Subcutaneous adipose tissue (tissue), 4 donors: ENCODE measurements around the gene PCDHGC5. TPM values are rescaled to one million over a fixed set of nuclear protein-coding genes. Genes with fewer than 3 reads are reported as not detected.

ENCODE experiments used
- CTCF ChIP-seq: fragments of 450-650 bp; IDR thresholded peaks from one replicate; pipeline ENCODE4 v1.5.1; 2016; ENCODE audit warnings: low read depth, mild to moderate bottlenecking, control low read depth, antibody characterized with exemption, moderate library complexity
- total RNA-seq, 4 donors: library from RNA; depleted of rRNA; stranded (reverse); fragments of >200 nt; gene quantifications; one replicate each; pipeline ENCODE4 v1.1.0, GENCODE V29; 2016

PCDHGC5 gene
- 1 to 10 TPM in 2 of 4 donors, under 1 TPM in 2; 0.82 to 1.8 (median 1.2) TPM for total RNA-seq

- TF ChIP-seq CTCF = no peak
These were observed at the start of gene PCDHGC5 for GRCh38 chr5:141488591-141489561. PCDHGC5 (plus strand) TSS chr5:141489081; CDS start chr5:141489241, 160 bp downstream.

- no peak for TF ChIP-seq CTCF
These were observed 49.3 kb upstream of the PCDHGC5 start for GRCh38 chr5:141439411-141440141.

- no peak for TF ChIP-seq CTCF
These were observed 48.5 kb upstream of the PCDHGC5 start for GRCh38 chr5:141440341-141440740.

- no peak for TF ChIP-seq CTCF
These were observed 47.2 kb upstream of the PCDHGC5 start for GRCh38 chr5:141441571-141442170.

GRCh38 chr5:141465351-141465750 is 23.5 kb upstream of the PCDHGC5 start:
- TF ChIP-seq CTCF = no peak

- TF ChIP-seq CTCF = no peak
These were observed 13.2 kb upstream of the PCDHGC5 start, which contains the start of gene PCDHGC3 for GRCh38 chr5:141475625-141476131. PCDHGC3 (plus strand) TSS chr5:141475966; CDS start chr5:141476117, 151 bp downstream.
